SK-N-DZ (cell line): ENCODE measurements around the gene MACROH2A1.

ENCODE experiments used
- DNase-seq: peaks from one replicate; pipeline ENCODE4 v3.0.0-alpha.2; 2015; ENCODE audit warnings: low spot score

Gene MACROH2A1

DNA sequence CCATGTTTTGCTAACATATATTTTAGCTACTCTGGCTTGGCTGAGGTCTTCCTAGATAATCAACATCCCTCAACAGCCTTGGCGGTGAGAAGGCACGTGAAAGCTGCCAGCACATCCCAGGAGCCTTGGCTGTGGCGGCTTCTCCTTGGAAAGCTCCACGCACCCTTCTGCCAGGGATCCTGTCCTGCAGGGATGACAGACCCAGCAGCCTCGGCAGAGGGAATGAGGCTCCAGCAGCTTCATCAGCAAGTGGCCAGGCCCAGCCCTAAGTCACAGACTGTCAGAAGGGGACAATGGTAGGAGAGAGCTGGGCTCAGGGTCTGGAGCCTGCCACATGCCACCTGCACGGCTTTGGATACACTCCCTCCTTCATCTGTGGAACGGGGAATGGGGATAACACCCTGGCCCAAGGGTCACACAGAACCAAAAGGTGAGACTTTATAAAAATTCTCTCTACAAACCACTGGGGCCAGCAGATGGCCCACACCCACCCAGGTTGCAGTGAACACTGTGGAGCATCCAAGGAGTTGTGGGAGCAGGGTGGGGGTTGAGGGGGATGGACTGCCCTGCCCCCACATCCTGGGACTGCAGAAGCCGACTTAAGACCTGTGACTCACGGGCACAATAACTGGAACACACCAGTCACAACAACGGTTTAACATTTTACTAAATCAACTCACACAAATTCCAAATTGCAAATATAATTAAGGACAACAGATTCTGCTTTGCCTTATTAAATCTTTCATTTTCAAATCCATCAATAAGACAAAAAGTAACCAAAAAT, 65.1 kb downstream of the MACROH2A1 start:
- DNase-seq, result no peak

DNA sequence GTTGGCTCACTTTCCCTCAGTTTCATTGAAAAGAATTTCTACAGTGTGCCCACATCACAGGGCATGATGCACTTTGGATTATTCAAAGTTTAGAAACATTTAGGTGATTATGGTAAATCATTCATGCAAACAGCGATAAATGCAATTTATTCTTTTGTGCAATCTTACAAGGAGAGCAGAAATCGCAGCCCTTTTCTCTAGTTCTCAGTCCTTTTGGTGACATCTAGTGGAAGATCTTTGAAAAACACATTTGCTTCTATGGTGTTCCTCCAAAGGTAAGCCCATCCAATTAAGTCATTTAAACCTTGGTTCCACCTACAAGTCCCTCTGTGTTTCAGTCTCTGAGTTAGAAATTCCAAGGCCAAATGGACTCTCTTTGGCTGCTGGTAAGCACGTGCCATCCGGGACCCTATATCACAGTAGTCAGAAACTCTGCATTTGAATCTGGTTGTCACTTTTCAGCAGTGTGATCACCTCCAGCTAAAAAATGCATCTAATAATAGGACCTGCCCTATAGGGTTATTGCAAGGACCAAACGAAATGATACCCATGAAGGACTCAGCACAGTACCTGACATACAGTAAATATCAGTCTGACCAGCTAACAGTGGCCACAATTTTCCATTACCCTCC, 66.4 kb downstream of the MACROH2A1 start:
- peak; percentile 62 for DNase-seq

DNA sequence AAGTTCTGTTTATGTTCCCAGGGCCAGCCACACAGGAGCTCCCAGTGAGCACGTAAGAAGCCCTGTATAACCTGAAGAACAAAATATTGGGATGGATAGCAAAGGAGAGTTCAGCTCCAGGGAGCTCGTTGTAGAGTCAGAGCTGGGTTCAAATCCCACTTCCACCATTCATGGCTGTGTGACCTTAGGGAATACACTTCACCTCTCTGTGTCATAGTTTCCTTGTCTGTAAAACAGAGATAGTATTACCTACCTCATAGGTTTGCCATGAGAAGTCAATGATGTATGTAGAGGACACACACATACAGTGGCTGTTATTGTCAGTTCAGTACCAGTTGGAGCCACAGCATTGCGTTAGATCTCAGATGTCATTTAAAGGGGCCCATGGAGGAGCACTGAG, 67.4 kb downstream of the MACROH2A1 start:
- no peak for DNase-seq

DNA sequence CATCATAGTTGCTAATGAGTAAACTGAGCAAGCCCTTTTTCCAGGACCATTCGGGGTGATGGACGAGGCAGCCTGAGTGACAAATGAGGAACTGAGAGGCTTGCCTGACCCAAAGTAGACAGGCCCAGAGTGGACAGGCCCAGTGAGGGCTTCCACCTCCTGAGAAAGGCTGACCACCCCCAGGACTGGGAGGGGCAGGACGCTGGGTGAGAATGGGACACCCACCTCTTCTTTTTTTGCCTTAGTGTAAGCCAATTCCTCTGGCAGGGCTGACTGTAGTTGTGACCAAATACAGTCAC, 68.3 kb downstream of the MACROH2A1 start:
- DNase-seq, result no peak

DNA sequence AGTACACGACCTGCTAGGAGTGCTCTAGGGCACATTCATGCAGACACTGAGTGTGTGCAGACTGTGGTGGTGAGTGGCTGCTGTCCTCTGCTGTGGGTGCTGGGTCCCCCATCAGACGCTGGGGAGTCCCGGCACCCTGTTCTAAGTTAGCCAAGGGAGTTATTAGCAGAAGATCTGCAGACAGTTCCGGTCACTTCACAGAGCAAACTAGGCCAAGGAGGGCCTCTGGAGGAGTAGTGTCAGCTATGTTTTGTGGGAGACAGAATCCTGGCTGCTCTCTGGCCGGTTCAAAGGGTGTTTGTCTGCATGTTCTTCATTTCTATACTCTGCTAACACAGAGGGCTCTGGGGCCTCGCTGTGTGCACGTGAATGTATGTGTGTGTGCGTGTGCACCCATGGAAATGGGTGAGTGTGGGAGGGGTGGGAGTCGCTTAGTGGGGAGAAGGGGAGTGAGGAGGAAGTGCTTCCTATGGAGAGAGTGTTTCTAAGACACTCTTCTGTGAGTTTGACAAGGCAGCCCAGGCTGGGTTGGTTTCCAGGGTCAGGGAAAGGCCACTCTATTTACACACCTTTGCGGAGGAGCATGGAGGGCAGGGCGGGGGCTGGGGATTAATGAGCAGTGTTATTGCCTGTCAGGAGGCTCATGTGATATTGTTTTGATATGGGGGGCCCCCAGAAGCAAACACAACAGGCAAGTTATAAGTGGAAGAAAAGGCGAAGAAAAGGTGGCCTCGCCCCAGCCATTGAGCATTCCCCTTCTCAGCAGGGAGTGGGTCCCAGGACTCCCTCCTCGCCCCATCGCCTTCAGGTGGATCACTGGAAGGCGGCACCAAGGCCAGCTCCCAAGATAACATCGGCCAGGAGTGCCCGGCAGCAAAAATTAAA, 68.9 kb downstream of the MACROH2A1 start:
- no peak for DNase-seq

DNA sequence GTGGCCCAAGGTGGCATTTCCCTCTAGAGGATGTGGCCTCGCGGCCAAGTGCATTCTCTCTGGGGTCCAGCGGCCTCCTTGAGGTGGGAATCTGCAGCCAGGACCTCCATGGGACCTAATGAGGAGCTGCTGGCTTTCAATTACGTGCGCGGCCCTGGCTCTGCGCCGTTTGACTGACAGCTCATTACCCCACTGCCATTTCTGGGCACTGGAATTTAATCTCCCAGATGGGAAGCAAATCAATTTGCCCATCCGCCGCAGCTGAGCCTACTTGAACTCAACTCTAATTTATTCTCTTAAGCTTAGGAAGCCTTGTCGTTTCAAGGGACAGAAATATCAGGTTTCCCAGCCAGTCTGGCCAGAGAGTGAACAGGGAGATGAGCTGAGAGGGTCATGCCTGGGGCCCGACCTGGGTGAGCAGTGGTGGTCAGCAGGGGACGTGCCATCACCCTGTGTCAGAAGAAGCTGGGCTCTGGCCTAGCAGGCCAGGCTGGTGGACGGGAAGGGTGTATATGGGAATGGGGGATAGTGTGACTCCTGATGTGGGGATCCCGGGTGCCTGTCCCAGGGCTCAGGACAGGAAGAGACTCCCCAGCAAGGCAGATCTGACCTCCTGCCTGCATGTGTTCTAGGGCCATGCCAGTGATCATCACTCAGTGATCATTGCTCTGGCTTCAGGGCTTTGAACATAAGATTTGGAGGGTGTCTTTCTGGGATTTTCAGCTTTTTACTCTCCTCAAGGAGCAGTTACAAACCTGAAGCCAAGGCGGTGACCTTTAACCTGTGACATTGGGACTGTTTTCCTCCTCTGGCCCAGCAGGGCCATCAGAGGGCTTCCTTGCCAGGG, 69.7 kb downstream of the MACROH2A1 start:
- DNase-seq, result peak; percentile 50

DNA sequence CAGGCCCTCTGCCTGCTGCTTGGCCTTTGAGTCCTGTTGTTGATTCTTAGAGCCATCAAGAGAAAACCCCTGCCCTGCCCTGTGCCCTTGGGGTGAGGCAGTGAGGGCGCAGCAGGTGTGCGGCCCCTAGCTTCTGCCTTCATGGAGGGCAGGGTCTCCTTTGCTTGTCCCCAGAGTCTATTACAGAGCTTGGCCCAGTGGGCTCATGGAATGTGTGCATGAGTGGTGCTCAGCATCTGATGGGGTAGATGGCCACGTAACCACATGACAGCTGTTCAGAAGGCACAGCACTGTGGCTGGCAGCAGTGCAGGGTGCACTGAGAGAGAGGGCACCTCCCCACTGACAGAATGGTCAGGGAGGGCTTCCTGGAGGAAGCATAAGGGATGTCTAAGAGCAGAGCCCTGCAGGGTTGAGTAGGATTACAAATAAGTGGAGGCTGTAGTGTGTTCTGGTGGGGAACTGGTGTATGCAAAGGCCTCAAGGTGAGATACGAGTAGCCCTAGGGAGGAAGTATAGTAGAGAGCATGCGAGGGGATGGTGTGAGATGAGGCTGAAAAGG, 70.8 kb downstream of the MACROH2A1 start:
- no peak for DNase-seq

DNA sequence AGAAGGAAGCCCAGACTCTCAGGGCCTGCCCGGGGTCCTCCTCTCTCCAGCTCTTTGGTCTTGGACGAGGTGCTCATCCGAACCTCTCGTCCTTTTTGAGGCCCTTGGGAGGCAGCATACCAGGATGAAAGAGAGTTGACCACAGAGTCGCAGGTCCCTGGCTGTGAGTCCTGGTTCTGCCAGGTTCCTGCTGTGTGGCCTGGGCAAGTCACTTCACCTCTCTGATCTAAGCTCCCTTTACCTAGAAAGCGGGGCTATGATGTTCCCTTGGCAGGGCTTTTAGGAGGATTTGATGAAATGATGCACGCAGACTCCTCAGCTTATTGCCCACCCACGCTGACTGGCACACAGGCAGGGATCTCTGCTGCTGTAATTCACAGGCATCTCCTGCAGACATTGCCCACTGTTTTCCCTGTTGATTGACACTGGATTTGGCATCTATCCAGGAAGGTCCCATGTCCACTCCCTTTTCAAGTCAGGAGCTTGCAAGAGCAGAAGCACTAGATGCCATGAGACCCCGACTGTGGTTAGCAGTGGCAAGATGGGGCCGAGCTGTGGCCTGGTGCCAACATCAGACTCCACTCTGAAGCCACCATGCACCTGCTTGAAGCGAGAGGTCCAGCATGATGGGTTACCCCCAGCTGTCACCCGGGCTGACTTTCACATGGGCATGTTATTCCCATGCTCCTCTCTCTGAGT, 71.5 kb downstream of the MACROH2A1 start:
- DNase-seq, result no peak

DNA sequence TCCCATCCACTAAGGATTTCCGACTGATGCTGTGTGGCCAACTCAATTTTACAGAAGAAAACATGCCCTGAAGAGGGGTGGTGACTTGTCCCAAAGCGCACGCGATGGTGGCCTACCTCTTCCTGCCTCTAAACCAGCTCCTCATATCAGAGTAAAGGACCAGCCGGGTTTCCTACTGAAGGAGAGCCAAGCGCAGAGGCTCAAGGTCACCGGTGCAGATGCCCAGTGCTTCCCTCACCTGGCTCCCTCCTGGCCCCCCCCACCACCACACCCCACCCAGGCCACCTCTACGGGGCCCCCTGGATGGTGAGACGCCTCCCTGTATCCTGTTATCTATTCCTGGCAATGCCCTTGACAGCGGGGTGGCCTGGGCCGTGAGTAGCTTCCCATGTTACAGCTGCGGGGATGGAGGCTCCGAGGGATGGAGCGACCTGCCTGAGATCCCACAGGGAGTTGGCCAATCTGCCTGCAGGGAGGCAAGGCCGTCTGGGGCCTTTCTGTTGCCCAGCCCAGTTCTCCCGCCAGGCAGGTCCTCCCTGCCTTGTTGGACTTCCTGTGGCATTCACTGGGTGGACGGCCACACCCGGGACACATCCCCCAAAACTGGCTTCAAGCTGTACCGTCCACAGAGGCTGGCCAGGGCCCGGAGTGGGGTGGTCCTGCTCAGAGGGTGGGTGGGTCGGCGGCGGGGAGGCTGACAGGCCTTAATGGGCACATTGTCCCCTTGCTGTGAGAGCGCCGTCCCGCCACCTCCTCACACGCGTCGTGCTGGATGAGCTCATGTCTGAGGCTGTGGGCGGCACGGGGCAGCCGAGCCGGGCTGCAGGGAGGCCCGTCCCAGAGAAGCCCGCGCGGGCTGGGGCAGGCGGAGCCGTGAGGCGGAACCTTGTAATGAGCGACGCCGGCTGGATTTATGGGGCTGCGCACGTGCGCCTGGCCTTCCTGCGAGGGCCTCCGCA, 72.5 kb downstream of the MACROH2A1 start:
- no peak for DNase-seq

DNA sequence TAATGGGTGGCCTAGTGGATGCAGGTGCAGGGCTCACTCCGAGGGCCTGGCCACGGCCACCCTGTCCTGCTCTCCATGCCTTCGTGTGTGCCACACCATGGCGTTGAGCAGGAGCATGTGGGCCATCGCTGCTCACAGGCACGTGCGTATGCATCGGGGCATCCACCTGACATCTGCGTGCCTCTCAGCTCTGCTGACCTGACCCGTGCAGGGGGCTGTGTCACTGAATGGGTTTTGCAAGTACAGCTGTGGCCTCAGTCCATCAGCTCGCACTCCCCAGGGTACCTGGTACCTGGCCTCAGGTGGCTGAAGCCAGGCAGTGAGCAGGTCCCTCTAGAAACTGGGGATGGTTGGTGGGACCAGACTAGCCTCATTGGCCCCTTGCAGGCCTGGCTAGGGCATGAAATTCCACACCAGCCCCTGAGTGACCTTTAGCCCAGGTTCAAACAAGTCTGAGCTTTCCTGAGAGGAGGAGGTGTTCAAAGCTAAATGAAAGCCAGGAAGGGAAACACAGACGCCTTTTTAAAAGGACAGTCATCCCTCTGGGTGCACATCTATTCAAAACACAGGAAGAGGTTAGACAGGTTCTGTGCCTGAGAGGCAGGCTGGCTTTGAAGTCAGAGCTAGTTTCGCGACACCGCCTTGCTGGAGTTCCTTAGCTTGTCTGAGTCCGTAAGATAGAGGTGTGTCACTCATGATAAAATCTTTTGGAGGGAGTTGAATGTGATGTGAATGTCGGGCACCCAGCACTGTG, 74.0 kb downstream of the MACROH2A1 start:
- DNase-seq, result no peak

DNA sequence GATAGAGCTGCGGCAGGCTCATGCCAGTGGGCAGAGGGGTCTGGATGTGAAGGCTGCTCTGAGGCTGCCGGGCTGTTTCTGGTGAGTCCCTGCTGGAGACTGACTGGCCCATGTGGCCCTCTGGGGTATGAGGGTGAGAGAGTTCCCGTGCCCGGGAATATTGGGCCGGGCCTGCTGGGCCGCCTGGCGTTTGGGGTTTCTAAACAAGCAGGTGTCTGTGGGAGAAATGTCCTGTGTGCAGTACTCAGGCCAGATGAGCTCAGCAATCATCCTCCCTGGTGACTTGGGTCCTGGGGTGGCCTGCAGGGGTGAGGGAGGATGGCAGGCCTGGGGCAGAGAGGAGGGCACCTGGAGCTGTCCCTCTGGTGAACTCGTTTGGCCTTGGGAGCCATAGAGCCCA, 74.9 kb downstream of the MACROH2A1 start:
- no peak for DNase-seq

DNA sequence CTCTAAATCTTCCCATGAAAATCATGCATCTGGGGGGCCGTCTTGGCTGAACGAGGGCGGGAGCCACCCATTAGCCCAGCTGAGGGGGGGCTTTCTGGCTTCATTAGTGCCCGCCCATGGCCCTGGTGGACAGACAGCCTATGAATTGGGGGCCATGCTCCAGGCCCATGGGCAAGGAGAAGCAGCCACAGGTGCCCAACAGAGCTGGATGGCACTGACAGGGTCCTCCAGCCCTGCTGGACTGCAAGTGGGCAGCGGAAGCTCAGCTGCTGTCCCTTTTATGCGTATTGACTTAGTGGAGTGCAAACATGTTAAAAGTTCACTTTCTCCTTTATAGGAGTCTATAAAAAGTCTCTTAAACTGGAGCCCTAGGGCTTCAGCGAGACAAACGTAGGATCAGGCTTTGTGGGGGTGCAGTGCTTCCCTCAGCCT, 75.3 kb downstream of the MACROH2A1 start:
- no peak for DNase-seq

DNA sequence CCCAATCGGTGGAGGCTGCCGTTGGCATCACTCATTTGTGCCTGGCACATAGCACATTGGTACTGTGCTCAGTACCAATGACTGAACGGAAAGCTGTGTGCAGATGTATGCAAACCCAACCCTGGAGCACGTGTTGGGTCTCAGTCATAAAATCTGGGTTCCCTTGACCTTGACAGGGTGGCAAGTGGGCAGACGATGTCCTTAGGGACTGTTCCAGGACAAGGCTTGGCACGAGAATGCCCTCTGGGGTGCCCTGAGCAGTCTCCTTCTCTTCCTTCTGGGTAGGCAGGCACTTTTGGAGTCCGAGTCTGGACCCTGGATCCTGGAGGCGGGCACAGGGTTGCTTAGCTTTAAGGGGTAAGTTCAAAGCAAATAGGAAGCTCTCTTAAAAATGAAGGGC, 75.8 kb downstream of the MACROH2A1 start:
- DNase-seq, result no peak

DNA sequence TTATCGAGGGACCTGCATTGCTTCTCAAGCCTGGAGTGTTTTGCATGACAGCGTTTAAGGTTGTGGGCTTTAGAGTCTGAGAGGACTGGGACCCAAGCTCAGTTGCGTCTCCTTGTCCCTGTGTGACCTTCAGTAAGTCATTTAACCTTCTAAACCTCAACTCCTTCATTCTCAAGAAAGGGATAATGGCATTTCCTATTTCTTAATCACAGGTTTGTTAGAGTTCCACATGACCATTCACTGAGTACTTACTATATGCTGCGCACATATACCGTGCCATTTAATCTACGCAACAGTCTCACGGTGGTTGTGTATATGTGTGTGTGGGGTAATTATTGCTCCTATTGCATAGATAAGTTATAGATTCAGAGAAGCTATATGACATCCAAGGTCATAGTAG, 76.3 kb downstream of the MACROH2A1 start:
- no peak for DNase-seq

DNA sequence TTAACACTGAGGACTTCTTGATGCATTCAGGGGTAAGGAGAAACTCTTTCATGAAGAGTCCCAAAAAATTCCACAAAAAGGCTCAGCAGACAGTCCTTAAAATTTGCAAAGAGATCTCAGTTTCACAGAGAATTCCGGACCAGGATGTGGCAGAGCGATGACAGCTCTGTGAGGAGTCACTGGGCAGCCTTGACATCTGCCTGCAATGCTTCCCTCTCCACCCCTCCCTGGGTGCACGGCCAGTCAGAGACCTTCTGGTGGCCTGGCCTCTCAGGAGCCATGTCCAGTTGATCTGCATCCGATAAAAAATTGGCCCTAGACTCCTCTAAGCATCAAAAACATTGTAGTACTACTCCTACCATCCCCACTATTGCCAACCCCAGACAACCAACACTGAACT, 76.8 kb downstream of the MACROH2A1 start:
- DNase-seq, result no peak

DNA sequence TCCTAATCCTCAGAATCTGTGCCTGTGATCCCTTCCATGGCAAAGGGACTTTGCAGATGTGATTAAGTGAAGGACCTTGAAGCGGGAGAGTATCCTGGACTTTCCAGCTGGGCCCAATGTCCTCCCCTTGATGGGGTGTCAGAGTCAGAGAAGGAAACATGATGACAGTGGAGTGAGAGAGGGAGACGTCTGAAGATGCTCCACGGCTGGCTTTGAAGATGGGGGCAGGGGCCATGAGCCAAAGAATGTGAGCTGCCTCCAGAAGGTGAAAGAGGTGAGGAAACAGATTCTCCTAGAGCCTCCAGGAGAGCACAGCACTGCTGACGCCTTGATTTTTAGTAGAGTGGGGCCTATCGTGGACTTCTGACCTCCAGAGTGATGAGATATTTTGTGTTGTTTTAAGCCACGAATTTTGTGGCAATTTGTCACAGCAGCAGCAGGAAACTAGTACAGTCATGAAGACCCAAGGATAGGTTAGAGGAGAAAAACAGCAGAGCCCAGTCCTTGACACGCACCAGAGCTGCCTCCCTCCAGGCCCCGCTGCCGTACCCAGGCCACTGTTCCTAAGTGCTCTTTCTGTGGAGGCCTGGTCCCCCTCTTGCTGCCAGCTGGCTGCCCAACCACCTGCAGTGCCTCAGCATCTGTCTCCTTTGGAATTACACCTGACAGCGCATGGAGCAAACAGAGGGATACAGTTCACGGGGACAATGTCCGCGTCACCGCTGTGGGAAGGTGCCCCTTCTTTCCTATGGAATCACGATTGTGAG, 78.1 kb downstream of the MACROH2A1 start:
- DNase-seq, result no peak

DNA sequence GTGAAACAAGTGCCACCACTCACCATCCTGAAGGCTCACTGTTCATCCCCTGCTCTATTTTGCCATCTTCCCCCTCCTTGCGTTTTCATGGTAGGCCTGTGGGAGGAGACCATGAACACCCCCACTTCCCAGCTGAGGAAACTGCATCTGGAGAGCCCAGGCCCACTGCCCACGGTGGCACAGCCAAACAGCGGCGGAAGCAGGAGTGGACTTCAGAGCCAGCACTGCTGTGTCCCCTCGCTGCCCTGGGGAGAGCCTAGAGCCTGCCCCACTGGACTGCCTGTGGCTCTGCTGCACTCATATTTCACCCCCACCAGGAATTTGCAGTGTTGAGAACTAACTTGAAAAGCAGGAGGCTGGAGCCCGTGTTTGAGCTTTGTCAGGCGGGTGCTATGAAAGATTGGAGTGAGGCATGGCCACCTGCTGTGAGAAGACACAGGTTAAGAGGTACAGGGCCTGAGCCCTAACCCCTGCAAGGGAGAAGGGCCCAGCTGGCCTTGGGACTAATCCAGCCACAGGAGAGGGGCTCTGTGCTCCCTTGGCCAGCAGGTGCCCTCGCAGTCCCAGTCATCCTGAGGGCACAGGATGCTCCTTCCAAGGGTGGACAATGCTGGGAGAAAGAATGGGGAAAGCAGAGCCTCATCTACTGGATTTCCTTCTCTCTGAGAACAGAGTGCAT, 79.0 kb downstream of the MACROH2A1 start:
- no peak for DNase-seq
